GM06990 (cell line): Measurements from ENCODE around the gene RNF126.
A peak's percentile ranks its signal among the peaks of the same experiment; 100 is the strongest.

Experiments
- DNase-seq: peaks from one replicate; pipeline ENCODE4 v3.0.0-alpha.2; 2011; ENCODE audit not compliant: insufficient read length; ENCODE audit errors: extremely low read depth
- H3K27me3 ChIP-seq: replicated peaks from 2 replicates; pipeline ENCODE4 v1.6.0; 2011; ENCODE audit warnings: low read length; ENCODE audit not compliant: control insufficient read depth, insufficient read depth
- H3K36me3 ChIP-seq: 2 replicates; pipeline ENCODE4 v1.5.1; 2011; ENCODE audit warnings: low read length; ENCODE audit not compliant: control insufficient read depth, insufficient read depth
- H3K4me3 ChIP-seq: replicated peaks from 2 replicates; pipeline ENCODE4 v1.5.1; 2011; ENCODE audit warnings: low read depth, mild to moderate bottlenecking, control low read depth, low read length
- CTCF ChIP-seq: IDR thresholded peaks from 2 replicates; pipeline ENCODE4 v1.5.1; 2011; ENCODE audit warnings: low read length, control low read depth, mild to moderate bottlenecking, inconsistent platforms; ENCODE audit not compliant: insufficient read depth, poor library complexity, severe bottlenecking

The RNF126 gene

GRCh38 chr19:664913-665443 lies 2.0 kb upstream of the RNF126 start:
- DNase-seq = peak; percentile 81
- no peak overlapping the region for H3K4me3 ChIP-seq

DNA sequence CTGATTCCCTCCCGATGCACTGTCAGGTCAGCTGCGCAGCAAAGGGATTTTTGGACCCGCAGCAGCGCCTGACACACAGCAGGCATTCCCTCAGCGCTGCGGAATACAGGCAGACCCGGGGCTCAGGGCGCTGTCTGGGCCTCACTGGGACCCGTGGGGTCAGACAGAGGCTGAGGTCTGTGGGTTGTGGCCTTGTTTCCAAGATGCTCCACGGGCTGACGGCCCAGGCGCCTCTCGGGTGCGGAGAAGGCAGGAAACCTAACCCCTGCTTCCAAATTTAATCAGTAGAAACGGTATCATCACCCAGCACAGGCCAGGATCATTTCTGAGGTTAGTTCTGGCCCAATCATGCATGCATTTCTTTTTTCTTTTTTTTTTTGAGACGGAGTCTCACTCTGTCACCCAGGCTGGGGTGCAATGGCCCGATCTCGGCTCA lies 686 bp upstream of the RNF126 start:
- peak overlapping the region; percentile 52 for H3K4me3 ChIP-seq
- no peaks in the 10 kb centered on the region for H3K27me3 ChIP-seq
- DNase-seq = no peak
- peaks cover 3% of the 10 kb centered on the region for H3K36me3 ChIP-seq
- TF ChIP-seq CTCF = no peak

More at GRCh38 chr19:664913-665443, 2.0 kb upstream of the RNF126 start:
- Histone ChIP-seq H3K27me3 (no peaks in the 10 kb centered on the region), H3K36me3 (no peaks in the 10 kb centered on the region)
- TF ChIP-seq CTCF = peak; percentile 96

- peak; percentile 61 for DNase-seq
- TF ChIP-seq CTCF = no peak
Measured at GRCh38 chr19:662207-662961, 630 bp downstream of the RNF126 start.

GRCh38 chr19:661427-662196 lies 1.4 kb downstream of the RNF126 start:
- TF ChIP-seq CTCF = no peak
- Histone ChIP-seq H3K36me3 (peaks cover 15% of the 10 kb centered on the region), H3K27me3 (no peaks in the 10 kb centered on the region), H3K4me3 (peak overlapping the region; percentile 97)
- DNase-seq = no peak

More at GRCh38 chr19:662207-662961, 630 bp downstream of the RNF126 start:
- peaks cover 10% of the 10 kb centered on the region for H3K36me3 ChIP-seq
- H3K4me3 ChIP-seq = peak overlapping the region; percentile 97
- no peaks in the 10 kb centered on the region for H3K27me3 ChIP-seq

GRCh38 chr19:660793-661426 lies 2.1 kb downstream of the RNF126 start:
- no peak for DNase-seq
- H3K4me3 ChIP-seq = peak overlapping the region; percentile 97
- no peaks in the 10 kb centered on the region for H3K27me3 ChIP-seq
- H3K36me3 ChIP-seq = peaks cover 17% of the 10 kb centered on the region
- TF ChIP-seq CTCF = no peak
